Kidney capillary endothelial cell (primary cell): Measurements from ENCODE around the gene ETFBKMT.

Experiments
- DNase-seq: peaks from one replicate; pipeline ENCODE4 v3.0.0-alpha.2; 2018; ENCODE audit warnings: low spot score

ETFBKMT gene

DNA sequence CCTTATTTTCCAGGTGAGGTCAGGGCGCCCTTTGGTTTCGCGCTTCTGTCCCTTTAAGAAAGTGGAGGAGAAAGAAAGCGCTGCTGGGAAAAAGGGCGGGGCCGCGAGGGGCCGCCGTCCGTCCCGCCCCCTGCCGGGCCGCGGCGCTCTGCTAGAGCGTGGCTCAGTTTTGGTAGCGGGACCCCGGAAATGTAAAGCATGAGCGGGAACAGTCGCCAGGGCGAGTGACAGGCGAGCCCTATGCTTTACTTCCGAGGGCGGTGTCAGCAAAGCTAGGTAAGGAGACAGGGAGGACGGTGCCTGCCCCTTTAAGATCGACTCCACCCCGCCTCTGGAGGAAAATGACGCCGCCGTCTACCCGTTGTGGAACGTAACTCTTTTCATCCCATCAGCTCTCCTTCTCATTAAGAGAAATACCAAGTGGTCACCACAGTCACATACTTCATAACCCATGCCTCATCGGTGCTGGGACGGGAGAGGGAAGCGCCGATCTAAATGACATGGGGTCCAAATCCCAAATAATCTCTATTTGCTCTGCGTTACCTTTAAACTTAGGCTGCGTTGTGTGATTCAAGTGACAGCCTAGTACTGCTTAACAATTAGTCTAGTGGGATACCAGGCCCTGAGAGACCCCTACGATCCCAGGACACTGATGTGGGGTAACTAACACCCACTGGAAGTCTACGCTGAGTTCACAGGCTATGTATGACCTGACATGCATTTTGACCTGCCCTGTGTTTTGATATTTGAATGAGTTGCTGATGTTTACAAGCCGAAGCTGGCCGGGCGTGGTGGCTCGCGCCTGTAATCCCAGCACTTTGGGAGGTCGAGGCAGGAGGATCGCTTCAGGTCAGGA lies at the start of gene ETFBKMT:
Gene ETFBKMT, plus strand, starts transcription at position 602 of the 856 bp plus-strand sequence. CDS start 2,266 bp downstream, outside the sequence.
- peak; percentile 63 for DNase-seq

- DNase-seq = no peak
These were observed 46.7 kb upstream of the ETFBKMT start for GRCh38 chr12:31612819-31613218.

DNA sequence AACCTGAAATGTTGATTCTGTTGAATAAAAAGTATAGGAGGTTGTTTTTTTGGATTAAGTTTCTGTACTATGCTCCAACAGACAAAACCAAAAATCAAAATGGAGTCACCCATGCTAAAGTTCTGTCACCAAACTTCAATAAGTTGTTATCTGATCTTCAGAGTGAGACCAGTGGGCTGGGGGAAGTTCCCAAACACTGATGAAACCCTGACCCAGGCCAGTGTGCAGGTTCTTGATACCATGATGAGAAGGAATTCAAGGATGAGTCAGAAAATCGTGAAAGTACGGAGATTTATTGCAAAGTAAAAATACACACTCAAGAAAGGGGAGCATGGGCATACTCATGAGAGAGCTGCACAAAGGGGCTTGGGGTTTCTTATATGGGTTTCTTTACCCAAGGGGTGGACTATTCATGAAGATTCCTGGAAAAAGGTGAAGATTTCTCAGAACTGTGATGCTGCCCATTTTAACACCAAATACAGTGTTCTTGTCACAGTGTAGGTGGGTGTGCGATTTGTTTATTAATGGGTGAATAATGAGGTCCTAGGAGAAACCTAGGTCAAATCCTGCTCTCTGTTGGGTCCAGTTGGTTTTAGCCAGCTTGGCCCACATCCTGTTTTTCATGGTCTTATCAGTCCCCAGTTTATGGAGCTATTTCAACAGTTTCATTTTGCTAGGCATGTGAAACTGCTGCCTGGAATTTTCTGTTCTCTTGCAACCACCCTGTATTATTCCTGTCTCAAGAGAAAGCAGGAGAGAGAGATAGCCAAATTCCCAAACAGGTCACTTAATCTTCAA lies 41.1 kb upstream of the ETFBKMT start:
- DNase-seq = no peak

GRCh38 chr12:31620311-31620710 lies 39.2 kb upstream of the ETFBKMT start:
- no peak for DNase-seq

GRCh38 chr12:31622038-31622437 lies 37.5 kb upstream of the ETFBKMT start:
- DNase-seq = no peak

- no peak for DNase-seq
These were observed 33.1 kb upstream of the ETFBKMT start for GRCh38 chr12:31626270-31626995.

DNA sequence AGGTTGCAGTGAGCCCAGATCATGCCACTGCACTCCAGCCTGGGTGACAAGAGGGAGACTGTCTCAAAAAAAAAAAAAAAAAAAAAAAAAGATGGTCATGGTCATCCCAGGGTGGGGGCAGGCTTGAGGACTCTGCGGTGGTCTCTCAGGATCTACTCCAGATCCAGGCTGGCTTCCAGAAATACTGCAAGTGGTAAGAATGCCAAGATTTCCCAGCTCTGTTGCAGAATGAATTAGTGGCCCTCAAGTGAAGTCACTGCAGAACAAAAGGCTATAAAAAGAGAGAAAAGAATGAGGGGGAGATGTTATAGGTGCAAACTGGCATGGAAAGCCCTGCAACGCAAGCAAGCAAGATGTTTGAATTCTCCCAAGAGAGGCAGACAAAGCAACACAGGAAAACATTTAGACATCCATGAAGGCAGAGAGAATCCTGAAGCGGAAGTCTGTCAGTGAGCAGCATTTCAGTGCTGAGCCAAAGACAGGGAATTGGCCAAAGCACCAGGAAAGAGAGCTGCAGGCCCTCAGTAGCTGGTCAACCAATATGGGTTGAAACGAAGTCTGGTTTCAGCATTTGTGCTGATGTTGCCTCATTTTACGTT lies 31.9 kb upstream of the ETFBKMT start:
- no peak for DNase-seq

- no peak for DNase-seq
These were observed 29.4 kb upstream of the ETFBKMT start for GRCh38 chr12:31629756-31630732.

DNA sequence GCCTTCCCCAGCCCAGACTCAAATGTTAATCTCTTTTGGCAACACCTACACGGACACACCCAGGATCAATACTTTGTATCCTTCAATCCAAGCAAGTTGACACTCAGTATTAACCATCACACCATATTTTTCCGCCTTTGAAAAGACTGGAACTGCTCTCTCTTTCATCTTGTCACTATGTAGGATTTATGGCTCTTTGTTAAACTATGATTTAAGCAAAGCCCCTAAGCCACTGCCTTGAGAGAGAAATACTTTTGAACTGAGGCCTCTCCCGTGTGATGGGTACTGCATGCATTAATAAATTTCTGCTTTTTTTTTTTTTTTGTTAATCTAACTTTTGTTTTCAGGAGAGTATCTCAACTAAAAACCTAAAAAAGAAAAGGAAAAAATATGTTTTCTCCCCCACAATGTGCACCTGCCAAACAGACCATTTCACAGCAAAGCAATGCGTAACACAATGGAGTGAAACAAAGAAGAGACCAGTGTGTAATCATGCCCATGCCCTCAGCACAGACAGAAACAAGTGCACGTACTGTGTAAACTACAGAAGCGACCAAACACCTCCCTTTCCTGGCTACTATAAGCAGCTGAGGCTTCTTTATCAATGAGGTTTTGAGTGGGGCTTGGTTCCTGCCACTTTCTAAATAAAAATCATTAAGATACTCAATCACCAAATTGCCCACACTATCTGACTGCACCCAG lies 28.3 kb upstream of the ETFBKMT start:
- no peak for DNase-seq

- no peak for DNase-seq
These were observed 27.7 kb upstream of the ETFBKMT start for GRCh38 chr12:31631809-31632208.

- DNase-seq = no peak
These were observed 26.0 kb upstream of the ETFBKMT start for GRCh38 chr12:31633464-31633863.

DNA sequence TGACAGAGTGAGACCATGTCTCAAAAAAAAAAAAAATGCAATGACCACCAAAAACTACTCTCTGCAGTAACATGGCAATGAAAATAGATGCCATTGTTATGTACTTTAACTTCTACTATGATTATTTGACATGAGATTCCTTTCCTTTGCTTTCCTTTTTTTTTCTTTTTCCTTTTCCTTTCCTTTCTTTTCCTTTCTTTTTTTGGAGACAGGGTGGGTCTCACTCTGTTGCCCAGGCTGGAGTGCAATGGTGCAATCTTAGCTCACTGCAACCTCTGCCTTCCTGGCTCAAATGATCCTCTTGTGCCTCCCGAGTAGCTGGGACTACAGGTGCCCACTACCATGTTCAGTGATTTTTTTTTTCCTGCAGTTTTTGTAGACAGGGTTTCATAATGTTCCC lies 24.9 kb upstream of the ETFBKMT start:
- DNase-seq = no peak

DNA sequence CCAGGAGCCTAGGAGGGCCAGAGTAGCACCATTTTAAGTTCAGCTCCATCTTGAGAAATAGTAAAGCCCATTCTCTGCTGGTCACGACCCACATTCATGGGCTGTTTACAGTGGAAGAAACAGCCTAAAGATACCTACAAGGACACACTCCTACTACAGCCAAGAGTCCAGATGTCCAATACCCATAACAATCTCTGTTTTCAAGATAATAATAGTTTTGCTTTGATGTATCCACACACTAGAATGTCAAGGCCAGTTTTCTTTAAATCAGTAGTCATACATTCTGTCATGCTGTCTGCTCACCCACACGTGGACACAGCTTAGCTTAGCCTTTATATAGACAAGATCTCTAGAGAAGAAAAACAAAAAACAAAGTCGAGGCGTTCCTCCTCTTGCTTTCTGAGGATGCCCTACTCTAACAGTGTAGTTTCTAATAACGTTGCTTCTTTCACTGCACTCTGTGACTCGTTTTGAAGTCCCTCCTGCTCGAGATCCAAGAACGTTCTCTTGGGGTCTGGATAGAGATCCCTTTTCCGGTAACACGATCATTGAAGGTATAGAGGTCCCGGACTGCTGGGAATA lies 17.9 kb upstream of the ETFBKMT start:
- DNase-seq = no peak

- DNase-seq = no peak
These were observed 15.0 kb upstream of the ETFBKMT start for GRCh38 chr12:31644536-31644935.

GRCh38 chr12:31645924-31646323 lies 13.6 kb upstream of the ETFBKMT start:
- DNase-seq = no peak

DNA sequence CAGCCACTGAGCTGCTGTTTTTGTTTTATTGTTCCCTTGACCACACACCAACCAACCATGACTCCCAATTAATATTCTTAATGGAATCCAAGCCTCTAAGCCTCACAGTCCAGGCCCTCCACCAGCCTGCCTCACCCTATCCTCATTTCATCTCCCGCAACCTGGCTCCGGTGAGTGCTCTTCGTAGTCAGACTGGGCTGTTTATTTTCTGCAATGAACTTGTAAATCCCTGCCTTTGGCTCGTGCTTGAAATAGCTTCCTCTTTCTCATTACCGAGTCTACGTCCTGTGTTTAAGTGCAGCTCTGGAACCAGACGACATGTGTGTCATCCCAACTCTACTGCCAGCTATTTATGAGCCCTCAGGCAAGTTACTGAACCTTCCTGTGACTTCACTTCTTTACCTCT lies 12.4 kb upstream of the ETFBKMT start:
- peak; percentile 24 for DNase-seq

- peak; percentile 64 for DNase-seq
These were observed 8.6 kb upstream of the ETFBKMT start for GRCh38 chr12:31650918-31651317.

DNA sequence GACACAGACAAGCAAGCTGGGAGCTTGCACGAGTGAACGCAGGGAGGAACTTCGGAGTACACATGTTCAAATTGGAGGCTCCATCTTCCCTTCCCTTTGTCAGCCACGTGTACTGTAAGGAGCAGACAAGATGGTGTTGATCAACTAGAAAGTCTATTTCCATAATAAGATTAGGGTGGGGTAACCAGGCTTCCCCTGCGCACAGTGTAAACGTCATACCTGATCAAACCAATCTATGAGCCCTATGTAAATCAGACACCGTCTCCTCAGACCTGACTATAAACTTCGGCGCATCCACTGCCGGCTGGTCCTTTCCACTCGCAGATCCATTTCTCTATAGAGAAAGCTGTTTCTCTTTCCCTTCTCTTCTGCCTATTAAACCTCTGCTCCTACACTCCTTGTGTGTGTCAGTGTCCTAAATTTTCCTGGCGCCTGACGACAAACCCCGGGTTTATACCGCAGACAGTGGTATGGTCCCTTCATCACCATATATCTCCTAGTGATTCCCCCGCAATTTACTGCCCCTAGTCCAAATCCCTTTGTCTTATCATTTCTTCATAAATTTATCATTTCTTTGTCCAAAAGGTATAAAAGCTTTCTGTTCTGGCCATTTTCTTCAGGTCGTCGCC lies 7.5 kb upstream of the ETFBKMT start:
- DNase-seq = no peak

GRCh38 chr12:31655208-31655607 lies 4.3 kb upstream of the ETFBKMT start:
- no peak for DNase-seq
